Measurements from ENCODE around the gene ZAR1.

The ZAR1 gene

GRCh38 chr4:48526406-48526805, 36.4 kb downstream of the ZAR1 start:
- Histone ChIP-seq H3K27me3 (ENCODE audit: control insufficient read depth, insufficient read depth, low read length) (no peaks in the 10 kb centered on the region), H3K4me1 (ENCODE audit: control insufficient read depth, insufficient read depth, low read length) (no peaks in the 10 kb centered on the region), H3K4me3 (ENCODE audit: low read length) (no peak overlapping the region), H3K9me3 (replicated peaks; ENCODE audit: low read length) (no peaks in the 10 kb centered on the region), H3K36me3 (ENCODE audit: insufficient read depth, low read length) (peaks cover 60% of the 10 kb centered on the region), H3K9ac (ENCODE audit: low read depth, low read length) (no peak overlapping the region), H3K4me2 (ENCODE audit: low read length) (no peak overlapping the region)

- Histone ChIP-seq H3K27me3 (ENCODE audit: control insufficient read depth, insufficient read depth, low read length) (no peaks in the 10 kb centered on the region), H3K4me1 (ENCODE audit: control insufficient read depth, insufficient read depth, low read length) (no peaks in the 10 kb centered on the region), H3K36me3 (ENCODE audit: insufficient read depth, low read length) (peaks cover 55% of the 10 kb centered on the region), H3K9ac (ENCODE audit: low read depth, low read length) (no peak overlapping the region), H3K9me3 (replicated peaks; ENCODE audit: low read length) (no peaks in the 10 kb centered on the region), H3K4me2 (ENCODE audit: low read length) (no peak overlapping the region), H3K4me3 (ENCODE audit: low read length) (no peak overlapping the region)
These were observed 48.3 kb downstream of the ZAR1 start for GRCh38 chr4:48538358-48538757.

GRCh38 chr4:48539597-48539996, 49.5 kb downstream of the ZAR1 start:
- H3K36me3 ChIP-seq (ENCODE audit: insufficient read depth, low read length): peaks cover 57% of the 10 kb centered on the region
- no peak overlapping the region for H3K4me3 ChIP-seq (ENCODE audit: low read length)
- H3K4me1 ChIP-seq (ENCODE audit: control insufficient read depth, insufficient read depth, low read length): no peaks in the 10 kb centered on the region
- no peaks in the 10 kb centered on the region for H3K9me3 ChIP-seq (replicated peaks; ENCODE audit: low read length)
- no peak overlapping the region for H3K4me2 ChIP-seq (ENCODE audit: low read length)
- H3K27me3 ChIP-seq (ENCODE audit: control insufficient read depth, insufficient read depth, low read length): no peaks in the 10 kb centered on the region
- no peak overlapping the region for H3K9ac ChIP-seq (ENCODE audit: low read depth, low read length)

- no peaks in the 10 kb centered on the region for H3K9me3 ChIP-seq (replicated peaks; ENCODE audit: low read length)
- H3K9ac ChIP-seq (ENCODE audit: low read depth, low read length): no peak overlapping the region
- H3K4me1 ChIP-seq (ENCODE audit: control insufficient read depth, insufficient read depth, low read length): no peaks in the 10 kb centered on the region
- no peaks in the 10 kb centered on the region for H3K27me3 ChIP-seq (ENCODE audit: control insufficient read depth, insufficient read depth, low read length)
- H3K4me2 ChIP-seq (ENCODE audit: low read length): no peak overlapping the region
- no peak overlapping the region for H3K4me3 ChIP-seq (ENCODE audit: low read length)
- H3K36me3 ChIP-seq (ENCODE audit: insufficient read depth, low read length): peaks cover 62% of the 10 kb centered on the region
These were observed 52.8 kb downstream of the ZAR1 start for GRCh38 chr4:48542888-48543287.

- Histone ChIP-seq H3K9me3 (replicated peaks; ENCODE audit: low read length) (no peaks in the 10 kb centered on the region), H3K4me2 (ENCODE audit: low read length) (no peak overlapping the region), H3K27me3 (ENCODE audit: control insufficient read depth, insufficient read depth, low read length) (no peaks in the 10 kb centered on the region), H3K4me3 (ENCODE audit: low read length) (no peak overlapping the region), H3K36me3 (ENCODE audit: insufficient read depth, low read length) (peaks cover 65% of the 10 kb centered on the region), H3K9ac (ENCODE audit: low read depth, low read length) (no peak overlapping the region), H3K4me1 (ENCODE audit: control insufficient read depth, insufficient read depth, low read length) (no peaks in the 10 kb centered on the region)
These were observed 53.7 kb downstream of the ZAR1 start for GRCh38 chr4:48543796-48544195.
